Upper lobe of right lung (tissue), 1 donor: ENCODE data around the gene DAB2. TPM values are rescaled to one million over a fixed set of nuclear protein-coding genes. Genes with fewer than 3 reads are reported as not detected.

Source experiments
- ATAC-seq: fragments of 200-7000 bp; cut with Tn5 transposase; one replicate; pipeline ENCODE4 v1.9.1; 2020; ENCODE audit warnings: mild to moderate bottlenecking, moderate library complexity
- DNase-seq: peaks from one replicate; pipeline ENCODE4 v3.0.0-alpha.2; 2020
- H3K27ac ChIP-seq: fragments of 200-600 bp; one replicate; pipeline ENCODE4 v1.8.0; 2022
- H3K27me3 ChIP-seq: fragments of 200-600 bp; one replicate; pipeline ENCODE4 v1.8.0; 2022; ENCODE audit warnings: mild to moderate bottlenecking
- H3K36me3 ChIP-seq: fragments of 200-600 bp; one replicate; pipeline ENCODE4 v1.8.0; 2022
- H3K4me1 ChIP-seq: fragments of 200-600 bp; one replicate; pipeline ENCODE4 v1.8.0; 2022
- H3K4me3 ChIP-seq: fragments of 200-600 bp; one replicate; pipeline ENCODE4 v1.8.0; 2022; ENCODE audit warnings: mild to moderate bottlenecking
- H3K9me3 ChIP-seq: fragments of 200-600 bp; one replicate; pipeline ENCODE4 v1.8.0; 2022
- CTCF ChIP-seq: fragments of 200-600 bp; IDR thresholded peaks from one replicate; pipeline ENCODE4 v1.8.0; 2022; ENCODE audit warnings: antibody characterized with exemption
- intact Hi-C: fragments of 100-400 bp; cut with DNase I; formaldehyde crosslinking; loops from one replicate; pipeline ENCODE4 v1.11.0; 2022
- total RNA-seq: library from RNA; stranded (reverse); fragmentation: NEBNext Ultra II Directional; extraction: Animal tissue kit (Norgen Biotek cat#: 25700); gene quantifications from one replicate; pipeline ENCODE4 v1.2.1, GENCODE V29; 2021
- donor health status: DM: no; HTN: yes; CAD: no; lungs with severe emphysema.

Gene DAB2
- total RNA-seq, 1 donor from 2014 or later, result 145 TPM

- no peak for DNase-seq
- Histone ChIP-seq H3K36me3 (no peaks in the 10 kb centered on the region), H3K4me3 (no peak overlapping the region), H3K27me3 (no peaks in the 10 kb centered on the region), H3K27ac (no peak overlapping the region), H3K9me3 (no peaks in the 10 kb centered on the region), H3K4me1 (no peaks in the 10 kb centered on the region)
- no peak for ATAC-seq
- intact Hi-C loops, result no loop called here
- no peak for TF ChIP-seq CTCF
Observed at GRCh38 chr5:39447059-39447458, 22.3 kb upstream of the DAB2 start.

- Histone ChIP-seq H3K9me3 (no peaks in the 10 kb centered on the region), H3K4me3 (no peak overlapping the region)
- no peak for TF ChIP-seq CTCF
Observed at GRCh38 chr5:39446231-39446630, 21.5 kb upstream of the DAB2 start.

GRCh38 chr5:39443911-39444310 is 19.1 kb upstream of the DAB2 start:
- Histone ChIP-seq H3K27me3 (no peaks in the 10 kb centered on the region), H3K27ac (no peak overlapping the region), H3K4me3 (no peak overlapping the region), H3K9me3 (no peaks in the 10 kb centered on the region), H3K4me1 (peaks cover 11% of the 10 kb centered on the region), H3K36me3 (no peaks in the 10 kb centered on the region)
- DNase-seq (no peak), ATAC-seq (no peak)
- intact Hi-C loops, result no loop called here
- no peak for TF ChIP-seq CTCF

More at GRCh38 chr5:39446231-39446630, 21.5 kb upstream of the DAB2 start:
- H3K4me1 ChIP-seq, result peaks cover 3% of the 10 kb centered on the region
- H3K36me3 ChIP-seq, result no peaks in the 10 kb centered on the region
- intact Hi-C loops, result no loop called here
- DNase-seq, result no peak
- no peak for ATAC-seq
- H3K27ac ChIP-seq, result no peak overlapping the region
- no peaks in the 10 kb centered on the region for H3K27me3 ChIP-seq

- Histone ChIP-seq H3K4me3 (no peak overlapping the region), H3K36me3 (no peaks in the 10 kb centered on the region), H3K9me3 (no peaks in the 10 kb centered on the region), H3K4me1 (peaks cover 11% of the 10 kb centered on the region), H3K27ac (no peak overlapping the region), H3K27me3 (no peaks in the 10 kb centered on the region)
- no peak for TF ChIP-seq CTCF
- intact Hi-C loops, result no loop called here
- DNase-seq, result no peak
- no peak for ATAC-seq
Observed at GRCh38 chr5:39442991-39443390, 18.2 kb upstream of the DAB2 start.

GRCh38 chr5:39441838-39442237 is 17.1 kb upstream of the DAB2 start:
- no peak overlapping the region for H3K4me3 ChIP-seq
- DNase-seq (no peak), ATAC-seq (peak; percentile 32)
- no peaks in the 10 kb centered on the region for H3K36me3 ChIP-seq
- H3K27me3 ChIP-seq, result no peaks in the 10 kb centered on the region
- no peak for TF ChIP-seq CTCF
- no peak overlapping the region for H3K27ac ChIP-seq
- H3K9me3 ChIP-seq, result no peaks in the 10 kb centered on the region
- intact Hi-C loops, result no loop called here
- H3K4me1 ChIP-seq, result peaks cover 11% of the 10 kb centered on the region

- ATAC-seq, result no peak
- no peak for TF ChIP-seq CTCF
- no peak overlapping the region for H3K27ac ChIP-seq
- H3K27me3 ChIP-seq, result no peaks in the 10 kb centered on the region
- no peak overlapping the region for H3K4me3 ChIP-seq
- H3K4me1 ChIP-seq, result peaks cover 11% of the 10 kb centered on the region
- no peaks in the 10 kb centered on the region for H3K9me3 ChIP-seq
- H3K36me3 ChIP-seq, result no peaks in the 10 kb centered on the region
- intact Hi-C loops, result no loop called here
- no peak for DNase-seq
Observed at GRCh38 chr5:39440958-39441624, 16.3 kb upstream of the DAB2 start.
